AG04450 (cell line): Measurements from ENCODE around the gene ZNF71. TPM values are rescaled to one million over a fixed set of nuclear protein-coding genes. Genes with fewer than 3 reads are reported as not detected.
"Not testable (repeated sequence)": the region's sequence is repeated elsewhere in the genome, so short reads cannot be mapped to it uniquely, and the experiment has no call there.

Source experiments
- CTCF ChIA-PET: fragments of 300-600, 350-600 bp; formaldehyde crosslinking; extraction: SDS; loops from one replicate; lab custom pipeline; 2022; ENCODE audit warnings: antibody characterized with exemption, inconsistent platforms; lab: Charles Lee
- POLR2A ChIA-PET: fragments of 350-600 bp; formaldehyde crosslinking; extraction: SDS; loops from one replicate; lab custom pipeline; 2021; ENCODE audit warnings: antibody characterized with exemption, inconsistent platforms; lab: Yijun Ruan, JAX
- DNase-seq: peaks from one replicate; pipeline ENCODE4 v3.0.0-alpha.2; 2011; ENCODE audit warnings: low read depth, low spot score
- H3K27ac ChIP-seq: one replicate; pipeline ENCODE4 v1.5.1; 2012; ENCODE audit warnings: low read depth, low read length, control low read depth
- H3K27me3 ChIP-seq: one replicate; pipeline ENCODE4 v1.6.0; 2012; ENCODE audit warnings: low read length; ENCODE audit not compliant: control insufficient read depth, insufficient read depth
- H3K4me3 ChIP-seq: 2 replicates; pipeline ENCODE4 v1.5.1; 2011; ENCODE audit warnings: mild to moderate bottlenecking, low read depth, low read length, control low read depth
- H3K9me3 ChIP-seq: 2 replicates; pipeline ENCODE4 v1.5.1; 2012; ENCODE audit warnings: low read length; ENCODE audit not compliant: control insufficient read depth, insufficient read depth
- polyA plus RNA-seq: library from polyadenylated mRNA; depleted of rRNA; stranded (reverse); fragments of >200 nt; gene quantifications from 2 replicates; pipeline ENCODE4 v1.2.3, GENCODE V29; 2011; rRNA removed
- TF ChIP-seq, protein P1 (sequence below): IDR thresholded peaks from 2 replicates; pipeline ENCODE4 v1.5.1; 2011; ENCODE audit warnings: low read depth, low read length, control low read depth, inconsistent platforms

Gene ZNF71
- polyA plus RNA-seq, 1 experiment: 4.7 TPM

DNA sequence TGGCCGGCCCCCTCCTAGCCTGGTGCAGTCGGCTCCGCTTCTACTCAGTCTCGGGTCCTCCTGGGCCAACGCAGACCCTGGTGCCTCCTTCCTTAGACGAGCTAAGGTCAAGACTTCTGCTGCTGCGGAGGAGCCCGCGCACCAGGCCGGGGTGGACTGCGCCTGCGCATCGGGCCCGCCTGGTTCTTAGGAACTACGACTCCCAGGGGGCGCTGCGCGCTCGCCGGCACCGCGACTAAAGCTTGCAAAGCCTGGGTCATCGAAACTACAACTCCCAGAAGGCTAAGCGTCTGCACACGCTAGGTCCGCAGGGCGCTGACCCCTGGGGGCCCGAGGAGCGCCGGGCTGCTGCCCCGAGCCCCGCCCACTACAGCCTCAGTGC, 76.5 kb downstream of the ZNF71 start, which contains the start of gene ZNF835:
TSS of gene ZNF835 (minus strand) at position 145 of the 382 bp plus-strand sequence. CDS start 6,559 bp downstream, outside the sequence.
- no peak within 1 kb of the TSS for H3K4me3 ChIP-seq
- CTCF ChIA-PET: no interaction called here

DNA sequence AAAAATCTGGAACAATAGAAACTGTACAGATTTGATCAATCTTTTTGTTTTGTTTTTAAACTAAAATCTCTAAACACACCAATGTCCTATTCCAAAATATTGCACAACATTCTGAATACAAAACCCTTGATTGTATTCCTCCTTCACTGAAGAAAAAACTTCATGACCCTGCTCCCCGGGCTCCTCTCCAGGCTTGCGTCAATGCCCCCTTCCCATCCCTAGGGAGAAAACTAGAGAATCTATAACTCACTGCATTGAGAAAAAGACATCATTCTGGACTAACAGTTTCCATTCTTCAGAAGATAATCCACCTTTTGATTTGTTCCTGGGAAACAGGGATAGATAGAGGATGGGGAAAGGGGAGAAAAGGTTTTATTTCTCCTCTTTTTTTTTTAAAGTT, 77.5 kb downstream of the ZNF71 start:
- H3K9me3 ChIP-seq: peaks cover 77% of the 10 kb centered on the region
- DNase-seq, CTCF ChIA-PET, POLR2A ChIA-PET, H3K27ac ChIP-seq, H3K4me3 ChIP-seq, H3K27me3 ChIP-seq: not testable (repeated sequence)

More for the DNA sequence above, 76.5 kb downstream of the ZNF71 start, which contains the start of gene ZNF835:
- DNase-seq: no peak
- no peak within 1 kb of the TSS for H3K27ac ChIP-seq
- POLR2A ChIA-PET: no interaction called here
- TF ChIP-seq, protein P1, sequence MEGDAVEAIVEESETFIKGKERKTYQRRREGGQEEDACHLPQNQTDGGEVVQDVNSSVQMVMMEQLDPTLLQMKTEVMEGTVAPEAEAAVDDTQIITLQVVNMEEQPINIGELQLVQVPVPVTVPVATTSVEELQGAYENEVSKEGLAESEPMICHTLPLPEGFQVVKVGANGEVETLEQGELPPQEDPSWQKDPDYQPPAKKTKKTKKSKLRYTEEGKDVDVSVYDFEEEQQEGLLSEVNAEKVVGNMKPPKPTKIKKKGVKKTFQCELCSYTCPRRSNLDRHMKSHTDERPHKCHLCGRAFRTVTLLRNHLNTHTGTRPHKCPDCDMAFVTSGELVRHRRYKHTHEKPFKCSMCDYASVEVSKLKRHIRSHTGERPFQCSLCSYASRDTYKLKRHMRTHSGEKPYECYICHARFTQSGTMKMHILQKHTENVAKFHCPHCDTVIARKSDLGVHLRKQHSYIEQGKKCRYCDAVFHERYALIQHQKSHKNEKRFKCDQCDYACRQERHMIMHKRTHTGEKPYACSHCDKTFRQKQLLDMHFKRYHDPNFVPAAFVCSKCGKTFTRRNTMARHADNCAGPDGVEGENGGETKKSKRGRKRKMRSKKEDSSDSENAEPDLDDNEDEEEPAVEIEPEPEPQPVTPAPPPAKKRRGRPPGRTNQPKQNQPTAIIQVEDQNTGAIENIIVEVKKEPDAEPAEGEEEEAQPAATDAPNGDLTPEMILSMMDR: no peak
- H3K27me3 ChIP-seq: no peaks in the 10 kb centered on the region
- H3K9me3 ChIP-seq: peaks cover 78% of the 10 kb centered on the region

Other genes starting within 250 kb of the ZNF71 start
- gene ZNF582, start 201.8 kb upstream of the ZNF71 start, polyA plus RNA-seq: 3.1 and 3.9 TPM in 2 replicates
- gene ZNF583, start 191.0 kb upstream of the ZNF71 start, polyA plus RNA-seq: 4.5 and 6.2 TPM in 2 replicates
- 3.4 and 4.4 TPM in 2 replicates for gene ZNF667, start 118.0 kb upstream of the ZNF71 start, polyA plus RNA-seq
- gene ZNF471, start 87.4 kb upstream of the ZNF71 start, polyA plus RNA-seq: 4.4 and 5.6 TPM in 2 replicates
- 5.0 and 6.5 TPM in 2 replicates for gene ZFP28, start 56.4 kb upstream of the ZNF71 start, polyA plus RNA-seq
- gene ZNF470, start 27.8 kb upstream of the ZNF71 start, polyA plus RNA-seq: 3.3 and 3.8 TPM in 2 replicates
- 0.17 and 0.20 TPM in 2 replicates for gene SMIM17, start 47.9 kb downstream of the ZNF71 start, polyA plus RNA-seq
- gene ZNF835, start 76.5 kb downstream of the ZNF71 start, polyA plus RNA-seq: not detected in 2 replicates
- gene PEG3, start 245.4 kb downstream of the ZNF71 start, polyA plus RNA-seq: 0.01 TPM in 1 of 2 replicates, not detected in the other
- not detected in 2 replicates for gene ZIM2, start 245.4 kb downstream of the ZNF71 start, polyA plus RNA-seq